GM21619 (cell line): ENCODE results near the gene CLDN6.
"Not testable (repeated sequence)": the region's sequence is repeated elsewhere in the genome, so short reads cannot be mapped to it uniquely, and the experiment has no call there.

Experiments used
- ATAC-seq: cut with Tn5 transposase; IDR thresholded peaks from one replicate; pipeline ENCODE4 v1.9.1; 2021; ENCODE audit not compliant: unreplicated experiment

CLDN6 gene

GRCh38 chr16:3052571-3053329 is 34.8 kb upstream of the CLDN6 start:
- ATAC-seq, result not testable (repeated sequence)

GRCh38 chr16:3051494-3051893 is 33.5 kb upstream of the CLDN6 start:
- ATAC-seq, result no peak

- ATAC-seq, result no peak
Measured at GRCh38 chr16:3051009-3051408, 33.0 kb upstream of the CLDN6 start.

GRCh38 chr16:3050487-3050886 is 32.5 kb upstream of the CLDN6 start:
- no peak for ATAC-seq

GRCh38 chr16:3049921-3050481 is 32.0 kb upstream of the CLDN6 start:
- ATAC-seq, result no peak

GRCh38 chr16:3047387-3047720 is 29.4 kb upstream of the CLDN6 start:
- no peak for ATAC-seq

GRCh38 chr16:3046641-3047386 is 28.8 kb upstream of the CLDN6 start:
- ATAC-seq, result no peak

GRCh38 chr16:3045758-3046640 is 28.0 kb upstream of the CLDN6 start, which contains the start of gene MMP25:
TSS of gene MMP25 (plus strand) at chr16:3046561. CDS start at chr16:3046918, 357 bp downstream.
- ATAC-seq, result no peak

GRCh38 chr16:3044708-3045107 is 26.7 kb upstream of the CLDN6 start:
- ATAC-seq, result no peak

GRCh38 chr16:3042376-3042775 is 24.4 kb upstream of the CLDN6 start:
- ATAC-seq, result no peak

GRCh38 chr16:3038896-3039295 is 20.9 kb upstream of the CLDN6 start:
- no peak for ATAC-seq

GRCh38 chr16:3038256-3038655 is 20.3 kb upstream of the CLDN6 start:
- ATAC-seq, result no peak

- no peak for ATAC-seq
Measured at GRCh38 chr16:3036726-3037315, 18.8 kb upstream of the CLDN6 start, which contains the start of gene BICDL2. TSS of gene BICDL2 (minus strand) at chr16:3036944. CDS start at chr16:3035496, 1,448 bp downstream.

- no peak for ATAC-seq
Measured at GRCh38 chr16:3035972-3036725, 18.2 kb upstream of the CLDN6 start.

- ATAC-seq, result no peak
Measured at GRCh38 chr16:3035289-3035971, 17.4 kb upstream of the CLDN6 start.

GRCh38 chr16:3032624-3033023 is 14.6 kb upstream of the CLDN6 start:
- ATAC-seq, result no peak

- no peak for ATAC-seq
Measured at GRCh38 chr16:3030222-3031212, 12.5 kb upstream of the CLDN6 start.
